GM18870 (cell line): Measurements from ENCODE around the gene BCL11A.
A peak's percentile ranks its signal among the peaks of the same experiment; 100 is the strongest.

ENCODE experiments used
- ATAC-seq: cut with Tn5 transposase; IDR thresholded peaks from one replicate; pipeline ENCODE4 v1.9.1; 2021; ENCODE audit warnings: moderate library complexity; ENCODE audit not compliant: unreplicated experiment

The BCL11A gene

DNA sequence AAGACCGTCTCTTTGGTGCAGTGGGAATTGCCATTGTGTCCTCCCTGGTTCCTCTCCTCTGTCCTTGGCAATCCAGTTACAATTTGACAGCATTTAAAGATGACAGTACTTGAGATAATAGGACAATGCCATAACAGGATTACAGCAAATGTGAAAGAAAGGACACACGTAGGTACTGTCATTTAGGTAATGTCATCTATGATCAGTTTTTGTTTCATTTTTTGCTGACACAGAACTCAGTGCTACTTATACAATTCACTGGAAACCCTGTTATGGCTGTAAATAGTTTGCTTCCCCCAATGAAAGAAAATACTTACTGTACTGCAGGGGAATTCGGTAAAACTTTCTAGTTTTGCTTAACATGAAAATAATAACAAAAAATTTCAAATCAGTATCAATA, 65.2 kb downstream of the BCL11A start:
- ATAC-seq, result peak; percentile 79

DNA sequence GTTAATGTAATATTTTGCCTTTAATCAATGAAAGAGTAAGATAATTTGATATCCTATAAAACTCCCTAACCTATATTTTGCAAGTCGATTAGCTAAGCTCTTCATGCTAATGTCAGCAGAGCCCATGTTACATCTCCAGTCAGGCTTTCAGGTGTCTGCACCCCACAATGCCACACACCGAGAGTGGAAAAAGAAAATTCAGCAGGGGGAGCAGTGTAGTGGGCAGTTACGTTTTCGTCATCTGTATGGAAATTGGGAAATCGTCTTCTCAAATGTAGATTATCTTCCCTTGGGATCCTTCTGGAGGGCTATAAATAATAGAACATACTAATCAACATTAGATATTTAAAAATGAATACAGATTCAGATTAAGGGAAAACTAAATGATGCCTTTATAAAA, 66.3 kb downstream of the BCL11A start:
- ATAC-seq, result no peak

DNA sequence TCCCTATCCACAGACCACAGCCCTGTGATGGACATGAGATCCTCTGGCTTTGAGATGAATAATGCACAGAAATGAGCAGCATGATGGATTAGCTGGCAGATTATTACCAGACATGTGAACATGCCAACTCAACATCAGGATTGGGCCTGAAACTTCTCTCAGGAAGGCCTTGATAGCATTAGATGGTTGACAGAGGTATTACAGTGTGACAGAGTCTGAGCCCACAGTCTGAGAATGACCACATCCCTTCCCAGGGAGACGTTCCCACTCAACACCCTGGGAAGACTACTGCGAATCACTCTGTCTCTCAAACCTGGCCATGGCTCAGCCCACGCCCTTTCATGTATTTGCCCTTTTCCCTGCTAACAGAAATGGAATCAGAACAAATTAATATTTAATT, 66.9 kb downstream of the BCL11A start:
- no peak for ATAC-seq

DNA sequence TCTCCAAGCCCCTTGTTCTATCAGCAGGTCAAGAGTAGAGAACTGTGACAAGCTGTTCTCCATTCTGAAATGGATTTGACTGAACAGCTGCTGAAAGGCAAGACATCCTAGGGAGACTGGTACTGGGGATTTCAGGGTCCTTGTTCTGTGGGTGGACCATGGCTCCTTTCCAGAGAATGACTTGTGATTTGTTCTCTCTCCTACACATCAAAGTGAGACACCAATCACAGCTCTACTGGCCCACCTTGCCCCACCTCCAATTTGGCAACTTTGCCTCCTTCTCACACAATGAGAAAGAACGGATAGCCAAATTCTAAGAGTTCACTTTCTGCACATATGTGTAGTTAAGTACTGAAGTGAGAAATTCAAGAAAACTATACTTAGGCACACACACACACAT, 67.4 kb downstream of the BCL11A start:
- no peak for ATAC-seq

DNA sequence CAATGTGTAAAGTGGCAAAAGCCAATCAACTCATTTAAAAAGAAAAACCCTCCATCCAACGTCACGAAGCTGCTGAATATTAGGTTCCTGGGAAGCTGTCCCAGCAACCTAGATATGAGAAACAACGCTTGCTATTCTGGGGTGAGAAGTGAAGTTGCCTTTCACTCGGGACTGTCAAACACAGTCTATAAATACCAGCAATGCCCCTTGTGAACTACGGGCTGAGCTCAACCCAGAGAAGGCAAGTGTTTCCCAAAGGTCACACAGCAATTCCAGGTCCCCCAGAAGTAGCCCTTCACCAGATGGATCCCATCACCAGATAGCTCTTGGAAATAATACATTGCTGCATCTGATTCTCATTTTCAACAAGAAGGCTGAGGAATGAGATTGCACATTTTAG, 67.9 kb downstream of the BCL11A start:
- ATAC-seq, result no peak

DNA sequence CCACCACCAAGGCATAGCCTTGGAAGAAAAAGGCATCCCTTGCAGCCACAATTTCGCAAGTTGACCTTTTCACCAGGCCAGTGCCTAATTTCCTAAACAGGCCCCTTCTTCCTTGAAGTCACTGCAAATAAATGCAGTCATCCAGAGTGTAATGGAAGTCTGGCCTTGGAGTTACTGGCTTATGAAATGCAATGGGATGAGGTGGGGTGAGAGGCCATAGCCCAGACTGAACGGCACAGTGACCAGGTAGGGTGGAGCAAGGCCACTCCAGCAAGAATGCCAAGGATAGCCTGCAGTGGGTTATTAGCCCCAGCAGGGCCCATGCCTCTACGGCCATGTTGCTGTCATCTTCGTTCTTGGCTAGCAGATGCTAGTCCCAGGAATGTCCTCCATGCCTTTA, 68.4 kb downstream of the BCL11A start:
- ATAC-seq, result no peak

DNA sequence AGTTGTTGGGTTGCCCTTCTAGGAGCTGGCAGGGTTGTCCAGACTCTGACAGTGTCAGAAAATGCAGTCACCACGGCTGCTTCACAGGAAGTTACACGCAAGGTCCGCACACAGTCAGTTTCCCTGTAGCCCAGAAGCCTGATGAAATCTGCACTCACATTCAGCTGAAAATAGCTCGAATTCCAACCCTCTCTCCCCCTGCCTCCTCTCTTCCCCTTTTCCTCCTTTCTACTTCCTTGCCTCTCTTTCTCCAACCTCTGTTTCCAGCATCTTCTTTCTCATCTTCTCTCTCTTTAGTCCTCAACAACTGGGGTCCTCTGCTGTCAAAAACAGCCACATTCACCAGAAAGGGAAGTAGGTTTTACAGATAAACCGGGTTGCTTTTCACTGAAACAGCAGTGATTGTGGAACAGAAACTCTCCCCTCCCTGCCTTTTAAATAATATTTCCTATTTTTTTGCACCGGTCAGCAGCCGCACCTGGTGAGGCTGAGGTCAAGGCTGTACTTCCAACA, 69.3 kb downstream of the BCL11A start:
- ATAC-seq, result no peak

DNA sequence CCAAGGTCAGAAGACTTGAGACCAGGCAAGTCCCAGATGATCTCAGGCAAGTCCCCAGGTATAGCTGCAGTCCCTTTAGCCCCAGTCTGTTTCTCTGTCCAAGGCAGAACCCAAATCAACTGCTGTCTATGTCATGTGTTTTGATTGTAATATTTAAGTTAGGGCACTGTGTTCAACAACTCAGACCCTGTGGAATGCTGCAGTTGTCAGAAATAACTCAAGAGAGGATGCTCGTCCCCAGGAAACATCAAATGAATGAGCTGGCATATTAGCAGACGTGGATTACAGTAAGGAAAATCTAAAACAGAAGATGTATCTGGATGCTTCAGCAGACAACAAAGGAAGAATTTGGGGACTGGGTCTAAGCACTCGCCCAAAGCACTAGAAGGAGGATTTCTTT, 70.1 kb downstream of the BCL11A start:
- ATAC-seq, result no peak

DNA sequence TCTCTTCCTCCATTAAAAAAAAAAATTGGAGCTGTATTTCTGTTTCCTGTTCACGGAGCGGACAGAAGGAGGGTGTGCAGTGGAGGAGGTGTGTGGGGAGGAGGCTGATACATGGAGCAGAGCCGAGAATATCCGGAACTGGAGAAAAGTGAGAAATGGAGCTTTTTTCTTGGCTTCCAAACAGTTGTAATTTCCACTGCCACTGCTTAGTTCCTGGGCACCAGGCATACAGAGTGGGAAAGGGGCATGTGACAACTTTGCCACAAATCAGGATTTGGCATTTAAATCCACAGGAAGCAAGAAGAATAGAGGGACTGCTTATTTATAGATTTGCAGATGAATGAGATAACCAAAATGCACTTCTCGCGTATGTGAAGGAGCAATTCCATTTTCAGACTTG, 71.2 kb downstream of the BCL11A start:
- no peak for ATAC-seq

DNA sequence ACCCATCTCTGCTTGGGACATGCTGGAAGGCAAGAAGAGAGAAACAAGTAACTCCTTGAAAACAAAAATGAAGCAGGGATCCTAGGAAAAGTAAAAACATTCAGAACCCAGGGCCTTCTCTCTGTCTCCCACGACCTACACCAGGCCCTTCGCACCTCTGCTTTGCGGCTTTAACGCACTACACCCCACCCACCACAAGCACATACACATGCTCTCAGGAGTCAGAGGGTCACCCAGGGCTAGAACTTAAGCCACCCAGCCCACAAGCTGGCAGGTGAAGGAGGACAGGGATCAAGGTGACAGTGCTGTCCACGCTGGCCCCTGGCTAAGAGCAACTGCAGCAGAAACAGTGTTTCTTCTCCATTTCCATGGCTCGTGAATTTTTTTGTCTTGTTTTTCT, 72.2 kb downstream of the BCL11A start:
- no peak for ATAC-seq

DNA sequence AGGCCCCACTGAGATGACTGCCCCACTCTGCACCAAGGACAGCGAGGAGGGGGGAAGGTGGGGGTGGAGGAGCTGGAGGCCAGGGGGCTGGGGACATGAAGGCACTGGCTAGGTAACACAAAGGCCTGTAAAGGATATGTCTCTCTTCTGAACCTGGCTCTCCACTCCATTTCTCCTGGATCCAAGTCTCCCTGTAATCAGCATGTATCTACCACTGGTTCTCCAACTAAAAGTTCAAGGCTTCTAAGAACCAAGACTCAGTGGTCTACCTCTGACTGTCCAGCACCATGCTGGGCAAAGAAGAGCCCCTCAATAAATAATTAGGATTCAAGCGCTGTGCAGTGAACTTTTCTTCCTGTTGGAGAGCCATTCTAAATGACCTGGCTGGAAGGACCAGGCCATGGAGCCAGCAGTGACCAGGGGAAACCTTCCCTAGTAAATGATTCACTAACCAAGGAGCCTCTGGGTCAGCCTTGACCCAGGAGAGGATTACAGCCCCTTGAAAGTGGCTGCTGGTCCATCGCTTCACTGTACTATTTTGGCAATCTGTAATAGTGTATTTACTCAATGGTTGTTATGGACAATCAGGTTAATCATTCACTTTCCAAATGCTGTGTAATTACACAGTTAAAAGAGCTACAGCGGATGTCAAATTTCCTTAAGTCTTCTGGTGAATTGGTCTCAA, 73.2 kb downstream of the BCL11A start:
- ATAC-seq, result no peak

DNA sequence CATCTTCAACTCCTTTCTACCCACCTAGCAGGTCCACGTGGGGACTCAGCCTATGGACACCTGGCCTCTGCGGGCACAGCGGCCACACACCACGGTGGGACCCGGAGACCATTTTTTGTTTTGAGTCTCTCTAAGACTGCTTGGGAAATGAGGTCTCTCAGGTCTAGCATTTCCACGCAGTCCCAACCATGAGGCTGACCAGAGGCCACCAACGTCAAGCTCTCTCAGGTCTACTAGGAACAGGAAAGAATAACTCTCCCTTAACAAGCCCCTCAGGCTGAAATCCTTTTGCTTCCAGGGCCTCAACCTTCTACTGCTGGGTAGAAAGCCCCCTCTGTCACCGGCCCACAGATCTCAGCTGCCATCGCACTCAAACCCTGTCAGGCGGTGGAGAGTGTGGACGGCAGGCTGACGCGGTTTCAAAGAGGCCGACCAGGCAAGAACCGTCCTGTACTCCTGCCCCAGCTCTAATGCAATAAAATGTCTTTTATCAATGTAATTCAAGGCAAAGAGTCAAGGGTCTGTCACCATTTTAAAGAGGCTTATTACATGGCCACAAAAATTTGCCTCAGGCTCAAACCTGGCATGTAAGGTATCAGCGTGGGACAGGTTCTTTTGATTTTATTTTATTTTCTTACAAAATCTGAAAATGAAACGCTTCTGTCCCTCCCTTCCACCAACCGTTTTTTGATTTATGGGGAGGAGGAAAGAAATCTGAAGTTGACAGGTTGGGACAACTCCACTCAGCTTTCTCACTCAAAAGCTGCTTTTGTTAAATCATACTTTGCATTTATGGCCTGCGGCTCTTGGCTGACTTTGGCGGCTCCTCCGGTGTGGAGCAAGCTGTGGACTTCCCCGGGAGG, 74.0 kb downstream of the BCL11A start:
- ATAC-seq, result no peak

DNA sequence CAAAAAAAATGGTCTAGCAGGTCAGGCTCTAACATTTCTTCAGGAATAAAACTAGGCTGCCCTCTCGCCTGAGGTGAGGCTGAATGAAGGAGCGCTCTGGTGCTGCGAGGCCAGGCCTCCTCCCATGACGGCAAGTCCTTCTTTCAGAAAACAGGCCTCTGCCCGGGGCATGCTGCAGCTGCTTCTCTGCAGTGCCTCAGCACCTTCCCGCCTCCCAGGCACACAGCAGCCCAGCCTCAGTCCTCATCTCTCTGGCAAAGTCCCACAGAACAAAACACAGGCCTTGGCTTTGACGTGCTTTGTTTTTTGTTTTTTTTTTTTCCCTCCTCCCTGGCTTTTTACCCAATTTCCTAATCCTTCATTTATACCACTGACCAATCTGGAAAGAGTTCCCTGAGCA, 74.8 kb downstream of the BCL11A start:
- ATAC-seq, result no peak

DNA sequence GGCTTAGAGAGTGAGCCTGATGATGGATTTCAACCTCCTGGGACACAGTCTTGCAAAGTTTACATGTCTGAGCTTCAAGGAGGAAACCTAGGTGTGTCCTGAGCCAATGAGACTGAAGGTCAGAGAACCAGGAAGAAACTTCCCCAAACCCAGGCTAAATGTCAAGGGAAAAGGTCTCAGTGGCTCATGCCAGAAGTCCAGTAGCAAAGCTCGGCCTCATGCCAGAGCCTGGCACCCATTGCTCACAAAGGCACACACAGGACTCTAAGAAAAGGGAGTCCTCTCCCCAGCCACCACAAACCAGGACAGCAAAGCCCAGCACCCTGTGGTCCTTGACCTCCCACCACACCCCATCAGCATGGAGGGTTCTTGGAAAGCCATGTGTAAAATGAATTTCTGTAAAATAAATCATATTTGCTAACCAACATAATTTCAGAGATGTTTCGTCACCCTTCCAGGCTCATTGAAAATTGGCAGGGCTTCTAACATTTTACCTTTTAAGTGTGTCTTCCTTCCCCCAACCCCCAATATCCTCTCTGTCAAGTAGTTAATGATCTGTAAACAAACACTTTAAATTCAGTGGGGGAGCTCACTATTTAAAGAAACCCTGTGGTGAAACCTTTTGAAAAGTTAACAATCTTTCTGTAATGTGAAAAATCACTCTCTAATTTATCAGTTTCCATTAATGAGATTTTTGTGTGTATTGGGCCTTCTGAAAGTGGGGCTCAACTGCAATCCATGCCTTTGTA, 77.1 kb downstream of the BCL11A start:
- no peak for ATAC-seq

DNA sequence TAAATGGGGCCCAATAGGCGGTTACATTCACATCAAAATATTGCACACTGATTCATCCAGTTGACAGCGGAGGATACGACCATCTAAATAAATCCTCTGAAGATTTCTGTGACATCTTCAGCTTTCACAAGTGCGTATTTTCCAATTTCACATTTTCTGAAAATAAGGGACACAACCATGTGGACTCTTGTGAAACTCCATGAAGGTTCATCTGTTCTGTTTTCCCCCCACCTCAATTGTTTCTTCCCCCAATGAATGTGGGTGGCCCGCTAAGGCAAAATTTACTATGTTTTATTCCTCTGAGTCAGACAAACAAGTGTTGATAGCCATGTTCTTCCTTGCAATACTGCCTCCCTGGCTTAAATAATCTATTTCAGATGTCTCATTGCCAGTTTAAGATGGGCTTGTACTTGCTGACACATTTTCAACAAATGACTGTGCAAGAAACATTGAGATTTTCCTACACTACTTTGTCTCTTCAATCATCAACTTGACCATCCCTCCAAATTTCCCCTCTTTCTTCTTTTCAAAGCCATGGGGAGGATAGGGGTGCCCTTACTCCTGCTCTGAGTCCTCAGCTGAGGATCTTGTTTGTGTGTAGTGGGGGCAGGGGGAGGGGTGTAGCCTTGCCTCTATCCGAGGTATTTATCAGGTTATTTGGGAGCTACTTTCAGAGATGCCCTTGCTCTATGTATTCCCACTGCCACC, 78.2 kb downstream of the BCL11A start:
- peak; percentile 49 for ATAC-seq

DNA sequence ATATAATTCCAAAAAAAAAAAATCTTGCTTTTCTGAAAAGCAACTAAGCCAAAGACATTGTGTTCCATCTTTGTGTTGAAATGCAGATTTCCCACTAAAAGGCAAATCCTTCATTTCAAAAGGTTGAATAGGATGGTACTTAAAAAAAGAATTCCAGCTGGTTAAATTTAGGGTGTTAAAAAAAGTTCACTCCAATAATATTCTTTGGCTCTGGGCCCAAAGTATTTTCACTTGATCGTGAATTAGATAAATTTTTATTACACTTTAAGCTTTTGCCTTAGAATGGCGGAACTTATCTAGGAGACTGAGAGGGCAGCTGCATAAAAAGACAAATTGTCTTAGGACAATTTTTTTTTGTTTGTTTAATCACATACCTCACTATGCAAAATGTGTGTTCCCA, 79.2 kb downstream of the BCL11A start:
- ATAC-seq, result no peak

DNA sequence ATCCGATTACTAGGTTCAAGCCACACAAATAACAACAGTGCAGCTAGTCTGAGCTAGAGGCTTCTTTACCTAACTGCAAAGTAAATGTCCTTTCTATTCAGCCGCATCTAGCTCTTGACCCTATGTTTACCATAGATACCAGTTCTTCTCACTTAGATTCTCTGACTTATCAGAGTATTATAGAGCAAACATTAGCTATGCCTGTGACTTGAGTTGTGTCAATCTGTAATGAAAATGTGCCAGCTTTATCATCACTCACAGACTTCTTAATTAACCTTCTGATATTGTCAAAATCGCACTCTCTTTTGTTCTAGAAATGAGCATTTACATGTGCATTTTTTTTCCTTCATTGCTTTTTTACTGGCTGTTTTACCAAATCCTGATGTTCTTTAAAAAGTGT, 79.9 kb downstream of the BCL11A start:
- ATAC-seq, result no peak

DNA sequence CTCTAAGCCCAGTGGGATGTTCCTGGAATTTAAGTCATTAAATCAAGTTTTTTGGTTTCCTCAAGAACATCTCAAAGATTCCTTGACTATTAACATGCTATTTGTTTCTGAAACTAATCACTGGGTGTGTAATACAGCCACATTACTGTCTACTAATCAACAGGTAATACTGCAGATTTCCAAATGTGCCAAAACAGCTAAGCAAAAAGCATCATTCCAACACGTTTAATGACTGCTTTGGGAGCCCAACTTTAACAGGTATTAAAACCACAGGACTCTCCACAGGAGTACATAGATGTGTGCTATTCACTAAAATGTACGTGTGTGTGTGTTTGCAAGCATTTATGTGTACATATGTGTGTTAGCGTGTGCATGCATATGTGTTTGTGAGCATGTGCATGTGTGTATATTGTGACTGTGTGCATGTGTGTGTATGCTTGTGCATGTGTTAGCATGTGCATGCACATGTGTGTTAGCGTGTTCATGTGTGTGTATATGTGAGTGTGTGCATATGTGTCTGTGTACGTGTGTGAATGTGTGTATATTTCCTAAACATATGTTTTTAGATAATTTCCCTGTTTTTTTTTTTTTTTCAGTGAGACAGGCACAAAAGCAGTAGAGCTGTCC, 80.7 kb downstream of the BCL11A start:
- ATAC-seq, result no peak

DNA sequence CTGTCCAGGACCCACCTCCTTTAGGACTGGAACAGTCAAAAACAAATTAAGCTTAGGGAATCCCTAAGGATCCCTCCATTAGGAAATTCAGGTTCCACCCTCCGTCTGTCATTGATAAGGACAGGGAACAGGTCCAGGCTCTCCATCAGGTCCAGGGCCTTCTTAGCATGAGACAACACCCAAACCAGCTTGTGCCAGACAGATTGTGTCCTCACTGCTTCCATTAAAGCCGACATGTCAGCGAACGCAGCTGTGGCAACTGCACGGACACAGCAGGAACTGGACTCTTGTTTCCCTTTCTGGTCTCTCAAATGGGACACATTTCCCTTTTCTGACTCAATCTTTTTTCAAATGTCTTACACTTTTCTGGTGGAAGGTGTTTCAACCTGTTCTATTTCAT, 81.4 kb downstream of the BCL11A start:
- no peak for ATAC-seq

DNA sequence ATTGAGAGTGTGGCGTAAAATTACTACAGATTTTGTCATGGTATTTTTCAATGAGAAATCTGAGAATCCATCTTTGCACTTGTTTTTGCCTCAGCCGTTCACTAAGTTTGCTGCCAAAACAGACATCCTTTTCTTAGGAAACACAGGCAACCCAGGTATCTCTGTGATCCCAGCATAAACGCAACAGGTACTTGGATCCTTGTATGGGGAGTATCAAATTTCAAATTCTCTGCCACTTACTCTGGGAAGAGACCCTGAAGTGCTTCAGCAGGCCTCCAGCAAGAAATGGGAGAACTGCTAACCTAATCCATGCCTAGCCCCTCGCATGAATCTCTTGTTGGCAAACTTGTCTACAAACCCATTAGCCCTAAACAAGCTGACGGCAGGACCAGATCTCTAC, 83.1 kb downstream of the BCL11A start:
- ATAC-seq, result no peak
